Ovary (tissue), 9 donors: ENCODE data around the gene SBNO2. TPM values are rescaled to one million over a fixed set of nuclear protein-coding genes. Genes with fewer than 3 reads are reported as not detected.

Source experiments
- DNase-seq, 5 donors: peaks; one replicate each; pipeline ENCODE4 v3.0.0-alpha.2; 2019 to 2020
- H3K27ac ChIP-seq, 2 donors: fragments of 200-600 bp; one replicate each; pipeline versions ENCODE4 v1.5.1 to v1.8.0; 2019 to 2022
- H3K27me3 ChIP-seq: fragments of 200-600 bp; one replicate; pipeline ENCODE4 v1.8.0; 2022
- H3K36me3 ChIP-seq: fragments of 200-600 bp; sonication (generic); one replicate; pipeline ENCODE4 v1.5.1; 2019
- H3K4me1 ChIP-seq: one replicate; pipeline ENCODE4 v1.8.1; 2013; ENCODE audit warnings: mild to moderate bottlenecking, moderate library complexity; ENCODE audit not compliant: insufficient read depth
- H3K4me3 ChIP-seq: fragments of 200-600 bp; sonication (generic); one replicate; pipeline ENCODE4 v1.5.1; 2017
- H3K9me3 ChIP-seq, 2 donors: fragments of 200-600 bp in 1 of 2; sonication (generic) in 1 of 2; one replicate each; pipeline versions ENCODE4 v1.5.1 to v1.8.1; 2013 to 2019; ENCODE audit warnings: mild to moderate bottlenecking in 1 of 2, moderate library complexity in 1 of 2
- EP300 ChIP-seq: sonication (generic); formaldehyde crosslinking; IDR thresholded peaks from one replicate; pipeline ENCODE4 v1.6.1; 2017; ENCODE audit warnings: antibody characterized with exemption
- POLR2A ChIP-seq: fragments of 450-650 bp; IDR thresholded peaks from one replicate; pipeline ENCODE4 v1.6.1; 2017; ENCODE audit warnings: antibody characterized with exemption, mild to moderate bottlenecking, moderate library complexity
- WGBS, 3 donors: extraction: QIAGEN DNeasy Blood & Tissue Kit in 1 of 3; methylation state at CpG; one replicate each; pipeline versions ENCODE4 v1.1.5 to v1.1.7; 2013 to 2017; 5-methylcytosine and 5-hydroxymethylcytosine counted together
- intact Hi-C, 4 donors: fragments of 100-400 bp; cut with DNase I; formaldehyde crosslinking; loops; one replicate each; pipeline versions ENCODE4 v1.11.0 to v1.15.1; 2022 to 2023
- polyA plus RNA-seq, 2 donors: library from polyadenylated mRNA; stranded (reverse); fragments of 200-250 nt in 1 of 2; fragments of 350-450 nt in 1 of 2; fragmentation: Illumina TruSeq in 1 of 2; extraction: RNeasy Lipid Tissue Mini Kit (QIAGEN cat#74804) in 1 of 2; gene quantifications; one replicate each; pipeline ENCODE4 v1.2.3, GENCODE V29; 2013 to 2014
- total RNA-seq, 7 donors: library from RNA; depleted of rRNA in 2 of 7; stranded (reverse); fragments of >200 nt in 2 of 7; fragmentation: NEBNext Ultra II Directional in 3 of 7; extraction: Animal tissue kit (Norgen Biotek cat#: 25700) in 3 of 7; gene quantifications; one replicate each; pipeline versions ENCODE4 v1.1.0 to v1.2.4, GENCODE V29; 2016 to 2023
- TF ChIP-seq, protein P1 (sequence below), 3 donors: fragments of 450-650 bp in 2 of 3; fragments of 200-600 bp in 1 of 3; IDR thresholded peaks; one replicate each; pipeline versions ENCODE4 v1.5.1 to v1.8.0; 2016 to 2022; ENCODE audit warnings: antibody characterized with exemption in 3 of 3, mild to moderate bottlenecking in 1 of 3
- donor health status: DM: no; HTN: no; CAD: no; lungs with moderate emphysema.
- donor health status: DM: no; HTN: no; CAD: no.
- donor health status: Bipolar disorder and iron deficiency.
- donor health status: DM: yes; HTN: yes; CAD: no.
- donor health status: DM: no; HTN: no; CAD: no.
- donor health status: DM: yes; HTN: yes; CAD: no.

SBNO2 gene
- total and polyA plus RNA-seq, 9 donors = 6.1 to 92.6 (median 60.9) TPM

DNA sequence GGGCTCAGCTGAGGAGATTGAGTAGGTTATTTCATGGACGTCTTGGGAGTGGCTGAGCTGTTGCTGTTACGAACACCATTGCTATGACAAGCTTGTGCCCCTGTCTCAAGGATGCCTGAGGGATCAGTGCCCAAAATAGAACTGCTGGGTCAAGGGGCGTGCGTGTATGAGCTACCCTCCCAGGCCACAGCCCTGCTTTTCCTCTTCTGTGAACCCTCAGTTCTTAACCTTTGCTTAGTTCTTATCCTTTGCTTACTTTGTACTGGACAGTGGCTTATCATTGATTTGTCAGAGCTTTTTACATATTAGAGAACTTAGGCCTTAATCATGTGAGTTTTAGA is 98.1 kb downstream of the SBNO2 start:
- intact Hi-C loops = no loop called here
- Histone ChIP-seq H3K36me3 (no peaks in the 10 kb centered on the region), H3K9me3 (no peaks in the 10 kb centered on the region), H3K4me3 (no peak overlapping the region), H3K4me1 (no peaks in the 10 kb centered on the region), H3K27ac (no peak overlapping the region), H3K27me3 (peaks cover 3% of the 10 kb centered on the region)
- 73 to 85% (median 80%) methylated on average over 4 of the region's 4 CpGs for WGBS, 3 donors
- DNase-seq = no peak
- TF ChIP-seq, protein P1, sequence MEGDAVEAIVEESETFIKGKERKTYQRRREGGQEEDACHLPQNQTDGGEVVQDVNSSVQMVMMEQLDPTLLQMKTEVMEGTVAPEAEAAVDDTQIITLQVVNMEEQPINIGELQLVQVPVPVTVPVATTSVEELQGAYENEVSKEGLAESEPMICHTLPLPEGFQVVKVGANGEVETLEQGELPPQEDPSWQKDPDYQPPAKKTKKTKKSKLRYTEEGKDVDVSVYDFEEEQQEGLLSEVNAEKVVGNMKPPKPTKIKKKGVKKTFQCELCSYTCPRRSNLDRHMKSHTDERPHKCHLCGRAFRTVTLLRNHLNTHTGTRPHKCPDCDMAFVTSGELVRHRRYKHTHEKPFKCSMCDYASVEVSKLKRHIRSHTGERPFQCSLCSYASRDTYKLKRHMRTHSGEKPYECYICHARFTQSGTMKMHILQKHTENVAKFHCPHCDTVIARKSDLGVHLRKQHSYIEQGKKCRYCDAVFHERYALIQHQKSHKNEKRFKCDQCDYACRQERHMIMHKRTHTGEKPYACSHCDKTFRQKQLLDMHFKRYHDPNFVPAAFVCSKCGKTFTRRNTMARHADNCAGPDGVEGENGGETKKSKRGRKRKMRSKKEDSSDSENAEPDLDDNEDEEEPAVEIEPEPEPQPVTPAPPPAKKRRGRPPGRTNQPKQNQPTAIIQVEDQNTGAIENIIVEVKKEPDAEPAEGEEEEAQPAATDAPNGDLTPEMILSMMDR (IDR thresholded peaks at IDR 0.05) = no peak
- no peak for TF ChIP-seq POLR2A
- TF ChIP-seq EP300 = no peak

DNA sequence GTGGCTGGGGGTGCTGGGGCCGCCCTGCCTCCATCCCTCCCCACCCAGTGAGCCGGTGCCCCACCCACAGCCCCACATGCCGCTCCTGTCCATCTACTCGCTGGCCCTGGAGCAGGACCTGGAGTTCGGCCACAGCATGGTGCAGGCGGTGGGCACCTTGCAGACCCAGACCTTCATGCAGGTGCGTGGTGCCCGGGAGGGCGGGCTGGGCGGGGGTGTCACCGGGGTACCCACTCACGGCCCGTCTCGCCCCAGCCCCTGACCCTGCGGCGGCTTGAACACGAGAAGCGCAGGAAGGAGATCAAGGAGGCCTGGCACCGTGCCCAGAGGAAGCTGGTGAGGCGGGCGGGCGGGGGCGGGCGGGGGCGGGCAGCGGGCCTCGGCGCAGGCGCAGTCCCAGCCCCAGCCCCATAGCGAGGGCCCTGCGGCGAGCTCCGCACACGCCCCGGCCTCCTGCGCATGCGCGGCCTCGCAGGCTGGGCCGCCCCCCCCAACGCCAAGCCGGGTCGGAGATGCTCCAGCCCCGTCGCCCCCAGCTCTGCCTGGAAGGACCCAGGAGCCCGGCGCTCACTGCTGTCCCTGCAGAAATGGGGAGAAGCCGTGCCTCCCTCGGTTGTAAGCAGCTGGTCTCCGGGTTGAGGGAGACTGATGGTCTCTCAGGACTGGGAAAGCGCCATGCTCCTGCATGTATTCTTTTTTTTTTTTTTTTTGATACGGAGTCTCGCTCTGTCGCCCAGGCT is 99.4 kb downstream of the SBNO2 start:
- H3K27me3 ChIP-seq = peaks cover 5% of the 10 kb centered on the region
- DNase-seq = peak in 3 of 5 donors; percentile 65 to 74 (median 70)
- intact Hi-C loops = no loop called here
- H3K4me1 ChIP-seq = no peaks in the 10 kb centered on the region
- WGBS, 3 donors = 63 to 78% (median 69%) methylated on average over 50 to 54 of the region's 54 CpGs
- H3K36me3 ChIP-seq = no peaks in the 10 kb centered on the region
- H3K9me3 ChIP-seq = no peaks in the 10 kb centered on the region
- no peak overlapping the region for H3K4me3 ChIP-seq
- H3K27ac ChIP-seq = no peak overlapping the region
- TF ChIP-seq EP300 = no peak
- TF ChIP-seq, protein P1 (IDR thresholded peaks at IDR 0.05) = no peak
- TF ChIP-seq POLR2A = no peak

DNA sequence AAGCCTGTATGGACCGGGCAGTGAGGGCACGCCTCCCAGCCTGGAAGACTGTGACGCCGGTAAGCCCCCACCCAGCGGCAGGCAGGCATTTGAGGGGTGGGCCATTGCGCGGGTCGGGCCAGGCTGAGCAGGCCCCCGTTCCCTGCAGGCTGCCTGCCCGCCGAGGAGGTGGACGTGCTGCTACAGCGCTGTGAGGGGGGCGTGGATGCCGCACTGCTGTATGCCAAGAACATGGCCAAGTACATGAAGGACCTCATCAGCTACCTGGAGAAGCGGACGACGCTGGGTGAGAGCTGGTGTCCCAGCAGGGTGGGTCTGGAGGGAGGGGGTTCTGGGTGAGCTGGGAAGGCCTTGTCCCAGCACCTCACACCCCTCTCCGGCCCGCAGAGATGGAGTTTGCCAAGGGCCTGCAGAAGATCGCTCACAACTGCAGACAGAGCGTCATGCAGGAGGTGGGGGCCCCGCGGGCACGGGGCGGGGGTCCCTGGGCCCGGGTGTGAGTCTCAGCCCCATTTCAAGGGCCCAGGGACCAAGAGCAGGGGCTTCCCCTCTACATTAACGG is 100.0 kb downstream of the SBNO2 start:
- no peaks in the 10 kb centered on the region for H3K9me3 ChIP-seq
- WGBS, 3 donors = 76 to 86% (median 82%) methylated on average over 17 to 28 of the region's 28 CpGs
- no peak for TF ChIP-seq POLR2A
- TF ChIP-seq EP300 = no peak
- no peaks in the 10 kb centered on the region for H3K36me3 ChIP-seq
- no peak overlapping the region for H3K4me3 ChIP-seq
- intact Hi-C loops = no loop called here
- DNase-seq = peak in 1 of 5 donors; percentile 24
- H3K4me1 ChIP-seq = no peaks in the 10 kb centered on the region
- H3K27me3 ChIP-seq = peaks cover 5% of the 10 kb centered on the region
- no peak overlapping the region for H3K27ac ChIP-seq

DNA sequence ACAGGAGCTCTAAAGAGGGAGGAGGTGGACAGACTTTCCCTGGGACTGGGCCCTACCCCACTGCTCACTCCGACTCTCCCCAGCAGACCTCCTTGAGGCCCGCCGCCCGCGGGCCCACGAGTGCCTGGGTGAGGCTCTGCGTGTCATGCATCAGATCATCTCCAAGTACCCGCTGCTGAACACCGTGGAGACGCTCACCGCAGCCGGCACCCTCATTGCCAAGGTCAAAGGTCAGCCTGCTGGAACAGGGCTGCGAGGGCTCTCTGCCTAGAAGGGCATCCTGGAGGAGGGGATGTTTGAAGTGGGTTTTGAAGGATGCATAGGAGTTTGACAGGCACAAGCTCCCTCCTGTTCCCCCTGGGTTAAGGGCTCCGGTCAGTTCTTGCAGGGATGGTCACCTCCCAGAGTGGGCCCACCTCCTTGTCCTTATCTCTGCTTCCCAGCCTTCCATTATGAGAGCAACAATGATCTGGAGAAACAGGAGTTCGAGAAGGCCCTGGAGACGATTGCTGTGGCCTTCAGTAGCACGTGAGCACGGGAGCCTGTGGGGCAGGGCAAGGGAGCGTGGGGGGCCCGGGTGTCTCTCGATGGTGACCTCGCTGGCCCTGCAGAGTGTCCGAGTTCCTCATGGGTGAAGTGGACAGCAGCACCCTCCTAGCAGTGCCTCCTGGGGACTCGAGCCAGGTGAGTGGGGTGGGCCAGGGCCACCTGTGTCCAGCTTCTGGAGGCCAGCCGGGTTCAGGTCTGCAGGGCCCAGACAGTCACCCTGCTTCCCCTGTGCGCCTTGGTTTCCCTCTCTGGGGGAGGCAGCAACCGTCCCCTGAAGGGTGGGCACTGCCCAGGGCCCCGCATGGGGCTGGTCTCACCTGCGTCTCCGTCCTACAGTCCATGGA is 100.8 kb downstream of the SBNO2 start:
- Histone ChIP-seq H3K27me3 (peaks cover 8% of the 10 kb centered on the region), H3K4me1 (no peaks in the 10 kb centered on the region), H3K9me3 (no peaks in the 10 kb centered on the region), H3K27ac (no peak overlapping the region), H3K36me3 (no peaks in the 10 kb centered on the region), H3K4me3 (no peak overlapping the region)
- intact Hi-C loops = no loop called here
- TF ChIP-seq EP300 (no peak), POLR2A (no peak)
- TF ChIP-seq, protein P1 (IDR thresholded peaks at IDR 0.05) = no peak
- DNase-seq = peak in 1 of 5 donors; percentile 22
- WGBS, 3 donors = 86 to 92% (median 89%) methylated on average over 30 of the region's 30 CpGs
